Measurements from ENCODE around the gene TXNDC17. TPM values are rescaled to one million over a fixed set of nuclear protein-coding genes. Genes with fewer than 3 reads are reported as not detected.

TXNDC17 gene
- total RNA-seq, 1 experiment from 2014 or later, result 151 TPM

DNA sequence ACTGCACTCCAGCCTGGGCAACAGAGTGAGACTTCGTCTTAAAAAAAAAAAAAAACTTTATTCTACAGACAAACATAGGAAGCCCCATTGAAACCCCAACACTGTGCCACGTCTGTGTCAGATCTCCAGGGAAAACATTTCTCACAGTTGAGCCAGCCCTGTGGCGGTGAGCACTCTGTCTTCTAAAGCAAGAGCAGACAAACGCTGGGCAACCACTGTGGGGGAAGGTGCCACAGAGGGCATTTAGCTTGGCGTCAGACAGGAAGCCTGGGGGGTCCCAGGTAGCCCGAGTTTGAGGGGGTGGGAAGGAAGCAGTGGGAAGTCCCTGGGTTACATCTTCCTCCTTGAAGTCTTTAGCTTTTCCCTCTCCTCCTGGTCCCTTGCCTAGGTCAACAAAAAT, 26.7 kb downstream of the TXNDC17 start:
- Mint-ChIP-seq H3K27me3 (ENCODE audit: low read depth) (peaks cover 36% of the 10 kb centered on the region), H3K4me3 (no peak overlapping the region), H3K36me3 (no peaks in the 10 kb centered on the region), H3K4me1 (peaks cover 12% of the 10 kb centered on the region), H3K27ac (no peak overlapping the region), H3K9me3 (no peaks in the 10 kb centered on the region)
- no peak for DNase-seq (ENCODE audit: low spot score)
- ATAC-seq, result no peak
- POLR2A ChIA-PET, result interaction anchor here (0.7 kb wide), 1 partner anchor 156 kb away, joined by 3 read pairs; no protein-coding TSS in a partner anchor
- CTCF ChIA-PET, result interaction anchor here (0.9 to 3.0 kb wide), 4 partner anchors 33 to 226 kb away, joined by 5 to 31 read pairs (median 24); partner anchors contain the start of gene SLC13A5
- TF ChIP-seq OVOL2 (CRISPR knock-in tag; IDR thresholded peaks at IDR 0.05; ENCODE audit: borderline replicate concordance) (no peak), FOXJ3 (CRISPR knock-in tag; IDR thresholded peaks at IDR 0.05; ENCODE audit: borderline replicate concordance) (no peak), ESRRA (CRISPR knock-in tag; IDR thresholded peaks at IDR 0.05; ENCODE audit: borderline replicate concordance) (no peak), NFYB (CRISPR knock-in tag; conservative IDR thresholded peaks at IDR 0.05; ENCODE audit: low read depth) (no peak), TEAD4 (CRISPR knock-in tag; IDR thresholded peaks at IDR 0.05) (no peak)
- TF ChIP-seq, protein P1, sequence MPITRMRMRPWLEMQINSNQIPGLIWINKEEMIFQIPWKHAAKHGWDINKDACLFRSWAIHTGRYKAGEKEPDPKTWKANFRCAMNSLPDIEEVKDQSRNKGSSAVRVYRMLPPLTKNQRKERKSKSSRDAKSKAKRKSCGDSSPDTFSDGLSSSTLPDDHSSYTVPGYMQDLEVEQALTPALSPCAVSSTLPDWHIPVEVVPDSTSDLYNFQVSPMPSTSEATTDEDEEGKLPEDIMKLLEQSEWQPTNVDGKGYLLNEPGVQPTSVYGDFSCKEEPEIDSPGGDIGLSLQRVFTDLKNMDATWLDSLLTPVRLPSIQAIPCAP (CRISPR knock-in tag; IDR thresholded peaks at IDR 0.05), result no peak
- TF ChIP-seq, protein P2, sequence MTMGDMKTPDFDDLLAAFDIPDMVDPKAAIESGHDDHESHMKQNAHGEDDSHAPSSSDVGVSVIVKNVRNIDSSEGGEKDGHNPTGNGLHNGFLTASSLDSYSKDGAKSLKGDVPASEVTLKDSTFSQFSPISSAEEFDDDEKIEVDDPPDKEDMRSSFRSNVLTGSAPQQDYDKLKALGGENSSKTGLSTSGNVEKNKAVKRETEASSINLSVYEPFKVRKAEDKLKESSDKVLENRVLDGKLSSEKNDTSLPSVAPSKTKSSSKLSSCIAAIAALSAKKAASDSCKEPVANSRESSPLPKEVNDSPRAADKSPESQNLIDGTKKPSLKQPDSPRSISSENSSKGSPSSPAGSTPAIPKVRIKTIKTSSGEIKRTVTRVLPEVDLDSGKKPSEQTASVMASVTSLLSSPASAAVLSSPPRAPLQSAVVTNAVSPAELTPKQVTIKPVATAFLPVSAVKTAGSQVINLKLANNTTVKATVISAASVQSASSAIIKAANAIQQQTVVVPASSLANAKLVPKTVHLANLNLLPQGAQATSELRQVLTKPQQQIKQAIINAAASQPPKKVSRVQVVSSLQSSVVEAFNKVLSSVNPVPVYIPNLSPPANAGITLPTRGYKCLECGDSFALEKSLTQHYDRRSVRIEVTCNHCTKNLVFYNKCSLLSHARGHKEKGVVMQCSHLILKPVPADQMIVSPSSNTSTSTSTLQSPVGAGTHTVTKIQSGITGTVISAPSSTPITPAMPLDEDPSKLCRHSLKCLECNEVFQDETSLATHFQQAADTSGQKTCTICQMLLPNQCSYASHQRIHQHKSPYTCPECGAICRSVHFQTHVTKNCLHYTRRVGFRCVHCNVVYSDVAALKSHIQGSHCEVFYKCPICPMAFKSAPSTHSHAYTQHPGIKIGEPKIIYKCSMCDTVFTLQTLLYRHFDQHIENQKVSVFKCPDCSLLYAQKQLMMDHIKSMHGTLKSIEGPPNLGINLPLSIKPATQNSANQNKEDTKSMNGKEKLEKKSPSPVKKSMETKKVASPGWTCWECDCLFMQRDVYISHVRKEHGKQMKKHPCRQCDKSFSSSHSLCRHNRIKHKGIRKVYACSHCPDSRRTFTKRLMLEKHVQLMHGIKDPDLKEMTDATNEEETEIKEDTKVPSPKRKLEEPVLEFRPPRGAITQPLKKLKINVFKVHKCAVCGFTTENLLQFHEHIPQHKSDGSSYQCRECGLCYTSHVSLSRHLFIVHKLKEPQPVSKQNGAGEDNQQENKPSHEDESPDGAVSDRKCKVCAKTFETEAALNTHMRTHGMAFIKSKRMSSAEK (CRISPR knock-in tag; IDR thresholded peaks at IDR 0.05; ENCODE audit: borderline replicate concordance), result no peak
- TF ChIP-seq, protein P3, sequence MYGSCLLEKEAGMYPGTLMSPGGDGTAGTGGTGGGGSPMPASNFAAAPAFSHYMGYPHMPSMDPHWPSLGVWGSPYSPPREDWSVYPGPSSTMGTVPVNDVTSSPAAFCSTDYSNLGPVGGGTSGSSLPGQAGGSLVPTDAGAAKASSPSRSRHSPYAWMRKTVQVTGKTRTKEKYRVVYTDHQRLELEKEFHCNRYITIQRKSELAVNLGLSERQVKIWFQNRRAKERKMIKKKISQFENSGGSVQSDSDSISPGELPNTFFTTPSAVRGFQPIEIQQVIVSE (CRISPR knock-in tag; IDR thresholded peaks at IDR 0.05; ENCODE audit: borderline replicate concordance), result no peak

DNA sequence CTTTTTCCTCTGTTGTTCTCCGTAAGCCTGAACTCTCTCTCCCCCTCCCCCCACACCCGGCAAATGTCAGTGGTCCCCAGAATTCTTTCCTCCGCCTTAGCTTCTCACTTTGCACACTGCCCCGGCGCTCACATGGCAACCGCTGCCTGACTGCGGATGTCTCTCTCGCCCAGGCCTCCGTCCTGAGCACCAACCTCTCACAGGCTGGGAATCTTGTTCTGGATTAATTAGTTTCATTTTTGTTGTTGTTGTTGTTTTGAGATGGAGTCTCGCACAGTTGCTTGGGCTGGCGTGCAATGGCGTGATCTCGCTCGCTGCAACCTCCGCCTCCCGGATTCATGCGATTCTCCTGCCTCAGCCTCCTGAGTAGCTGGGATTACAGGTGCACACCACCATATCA, 27.4 kb downstream of the TXNDC17 start:
- H3K4me3 Mint-ChIP-seq, result no peak overlapping the region
- TF ChIP-seq ZNF423 (CRISPR knock-in tag; IDR thresholded peaks at IDR 0.05), result no peak
- TF ChIP-seq ZBTB21 (CRISPR knock-in tag; IDR thresholded peaks at IDR 0.05; ENCODE audit: borderline replicate concordance), result no peak
- no peak for TF ChIP-seq TEAD1 (CRISPR knock-in tag; IDR thresholded peaks at IDR 0.05)
- TF ChIP-seq, protein P4, sequence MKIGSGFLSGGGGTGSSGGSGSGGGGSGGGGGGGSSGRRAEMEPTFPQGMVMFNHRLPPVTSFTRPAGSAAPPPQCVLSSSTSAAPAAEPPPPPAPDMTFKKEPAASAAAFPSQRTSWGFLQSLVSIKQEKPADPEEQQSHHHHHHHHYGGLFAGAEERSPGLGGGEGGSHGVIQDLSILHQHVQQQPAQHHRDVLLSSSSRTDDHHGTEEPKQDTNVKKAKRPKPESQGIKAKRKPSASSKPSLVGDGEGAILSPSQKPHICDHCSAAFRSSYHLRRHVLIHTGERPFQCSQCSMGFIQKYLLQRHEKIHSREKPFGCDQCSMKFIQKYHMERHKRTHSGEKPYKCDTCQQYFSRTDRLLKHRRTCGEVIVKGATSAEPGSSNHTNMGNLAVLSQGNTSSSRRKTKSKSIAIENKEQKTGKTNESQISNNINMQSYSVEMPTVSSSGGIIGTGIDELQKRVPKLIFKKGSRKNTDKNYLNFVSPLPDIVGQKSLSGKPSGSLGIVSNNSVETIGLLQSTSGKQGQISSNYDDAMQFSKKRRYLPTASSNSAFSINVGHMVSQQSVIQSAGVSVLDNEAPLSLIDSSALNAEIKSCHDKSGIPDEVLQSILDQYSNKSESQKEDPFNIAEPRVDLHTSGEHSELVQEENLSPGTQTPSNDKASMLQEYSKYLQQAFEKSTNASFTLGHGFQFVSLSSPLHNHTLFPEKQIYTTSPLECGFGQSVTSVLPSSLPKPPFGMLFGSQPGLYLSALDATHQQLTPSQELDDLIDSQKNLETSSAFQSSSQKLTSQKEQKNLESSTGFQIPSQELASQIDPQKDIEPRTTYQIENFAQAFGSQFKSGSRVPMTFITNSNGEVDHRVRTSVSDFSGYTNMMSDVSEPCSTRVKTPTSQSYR (CRISPR knock-in tag; IDR thresholded peaks at IDR 0.05), result no peak
- TF ChIP-seq GABPB1 (CRISPR knock-in tag; IDR thresholded peaks at IDR 0.05), result no peak
- TF ChIP-seq ESRRA (CRISPR knock-in tag; IDR thresholded peaks at IDR 0.05; ENCODE audit: borderline replicate concordance), result no peak
- TF ChIP-seq, protein P3 (CRISPR knock-in tag; IDR thresholded peaks at IDR 0.05; ENCODE audit: borderline replicate concordance), result no peak
- no peak for TF ChIP-seq IRF2 (CRISPR knock-in tag; IDR thresholded peaks at IDR 0.05; ENCODE audit: borderline replicate concordance, low read depth)
- TF ChIP-seq CREB1 (CRISPR knock-in tag; IDR thresholded peaks at IDR 0.05), result no peak
- TF ChIP-seq KAT7 (CRISPR knock-in tag; IDR thresholded peaks at IDR 0.05; ENCODE audit: borderline replicate concordance), result no peak
- no peak for TF ChIP-seq JAZF1 (CRISPR knock-in tag; IDR thresholded peaks at IDR 0.05)
- TF ChIP-seq MXD4 (CRISPR knock-in tag; IDR thresholded peaks at IDR 0.05; ENCODE audit: borderline replicate concordance), result no peak
- TF ChIP-seq, protein P5, sequence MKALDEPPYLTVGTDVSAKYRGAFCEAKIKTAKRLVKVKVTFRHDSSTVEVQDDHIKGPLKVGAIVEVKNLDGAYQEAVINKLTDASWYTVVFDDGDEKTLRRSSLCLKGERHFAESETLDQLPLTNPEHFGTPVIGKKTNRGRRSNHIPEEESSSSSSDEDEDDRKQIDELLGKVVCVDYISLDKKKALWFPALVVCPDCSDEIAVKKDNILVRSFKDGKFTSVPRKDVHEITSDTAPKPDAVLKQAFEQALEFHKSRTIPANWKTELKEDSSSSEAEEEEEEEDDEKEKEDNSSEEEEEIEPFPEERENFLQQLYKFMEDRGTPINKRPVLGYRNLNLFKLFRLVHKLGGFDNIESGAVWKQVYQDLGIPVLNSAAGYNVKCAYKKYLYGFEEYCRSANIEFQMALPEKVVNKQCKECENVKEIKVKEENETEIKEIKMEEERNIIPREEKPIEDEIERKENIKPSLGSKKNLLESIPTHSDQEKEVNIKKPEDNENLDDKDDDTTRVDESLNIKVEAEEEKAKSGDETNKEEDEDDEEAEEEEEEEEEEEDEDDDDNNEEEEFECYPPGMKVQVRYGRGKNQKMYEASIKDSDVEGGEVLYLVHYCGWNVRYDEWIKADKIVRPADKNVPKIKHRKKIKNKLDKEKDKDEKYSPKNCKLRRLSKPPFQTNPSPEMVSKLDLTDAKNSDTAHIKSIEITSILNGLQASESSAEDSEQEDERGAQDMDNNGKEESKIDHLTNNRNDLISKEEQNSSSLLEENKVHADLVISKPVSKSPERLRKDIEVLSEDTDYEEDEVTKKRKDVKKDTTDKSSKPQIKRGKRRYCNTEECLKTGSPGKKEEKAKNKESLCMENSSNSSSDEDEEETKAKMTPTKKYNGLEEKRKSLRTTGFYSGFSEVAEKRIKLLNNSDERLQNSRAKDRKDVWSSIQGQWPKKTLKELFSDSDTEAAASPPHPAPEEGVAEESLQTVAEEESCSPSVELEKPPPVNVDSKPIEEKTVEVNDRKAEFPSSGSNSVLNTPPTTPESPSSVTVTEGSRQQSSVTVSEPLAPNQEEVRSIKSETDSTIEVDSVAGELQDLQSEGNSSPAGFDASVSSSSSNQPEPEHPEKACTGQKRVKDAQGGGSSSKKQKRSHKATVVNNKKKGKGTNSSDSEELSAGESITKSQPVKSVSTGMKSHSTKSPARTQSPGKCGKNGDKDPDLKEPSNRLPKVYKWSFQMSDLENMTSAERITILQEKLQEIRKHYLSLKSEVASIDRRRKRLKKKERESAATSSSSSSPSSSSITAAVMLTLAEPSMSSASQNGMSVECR (CRISPR knock-in tag; IDR thresholded peaks at IDR 0.05; ENCODE audit: borderline replicate concordance), result no peak

More for the DNA sequence above, 27.4 kb downstream of the TXNDC17 start:
- H3K4me1 Mint-ChIP-seq, result peaks cover 12% of the 10 kb centered on the region
- no peak overlapping the region for H3K27ac Mint-ChIP-seq
- no peaks in the 10 kb centered on the region for H3K9me3 Mint-ChIP-seq
- H3K27me3 Mint-ChIP-seq (ENCODE audit: low read depth), result peaks cover 36% of the 10 kb centered on the region
- ATAC-seq, result no peak
- POLR2A ChIA-PET, result no interaction called here
- no peak for DNase-seq (ENCODE audit: low spot score)
- CTCF ChIA-PET, result interaction anchor here (0.9 to 3.0 kb wide), 4 partner anchors 33 to 226 kb away, joined by 5 to 31 read pairs (median 24); partner anchors contain the start of gene SLC13A5
- no peaks in the 10 kb centered on the region for H3K36me3 Mint-ChIP-seq
